CD4-positive, alpha-beta T cell treated with Interleukin-4 for 4 hours (primary cell): ENCODE results near the gene GPC5.

ENCODE experiments used
- DNase-seq: peaks from one replicate; pipeline ENCODE4 v3.0.0-alpha.2; 2020

GPC5 gene

GRCh38 chr13:92307752-92308151, 909.3 kb downstream of the GPC5 start:
- DNase-seq, result no peak

- no peak for DNase-seq
Measured at GRCh38 chr13:92312823-92313222, 914.4 kb downstream of the GPC5 start.

- DNase-seq, result no peak
Measured at GRCh38 chr13:92313382-92313781, 915.0 kb downstream of the GPC5 start.

- no peak for DNase-seq
Measured at GRCh38 chr13:92315265-92315664, 916.8 kb downstream of the GPC5 start.

- no peak for DNase-seq
Measured at GRCh38 chr13:92316030-92316429, 917.6 kb downstream of the GPC5 start.

GRCh38 chr13:92317066-92317465, 918.6 kb downstream of the GPC5 start:
- DNase-seq, result no peak

- DNase-seq, result no peak
Measured at GRCh38 chr13:92320323-92320722, 921.9 kb downstream of the GPC5 start.

- DNase-seq, result no peak
Measured at GRCh38 chr13:92321174-92321573, 922.8 kb downstream of the GPC5 start.

- DNase-seq, result no peak
Measured at GRCh38 chr13:92345627-92346026, 947.2 kb downstream of the GPC5 start.

GRCh38 chr13:92346046-92346445, 947.6 kb downstream of the GPC5 start:
- DNase-seq, result no peak

- no peak for DNase-seq
Measured at GRCh38 chr13:92354583-92354982, 956.2 kb downstream of the GPC5 start.

GRCh38 chr13:92355213-92355612, 956.8 kb downstream of the GPC5 start:
- DNase-seq, result no peak

GRCh38 chr13:92362717-92363116, 964.3 kb downstream of the GPC5 start:
- no peak for DNase-seq

- DNase-seq, result no peak
Measured at GRCh38 chr13:92365904-92366303, 967.5 kb downstream of the GPC5 start.

GRCh38 chr13:92377396-92377795, 979.0 kb downstream of the GPC5 start:
- no peak for DNase-seq

- DNase-seq, result no peak
Measured at GRCh38 chr13:92379371-92379770, 981.0 kb downstream of the GPC5 start.

- DNase-seq, result no peak
Measured at GRCh38 chr13:92384410-92384809, 986.0 kb downstream of the GPC5 start.

GRCh38 chr13:92387245-92387644, 988.8 kb downstream of the GPC5 start:
- DNase-seq, result no peak

- no peak for DNase-seq
Measured at GRCh38 chr13:92390217-92390616, 991.8 kb downstream of the GPC5 start.

GRCh38 chr13:92403606-92404005, 1005.2 kb downstream of the GPC5 start:
- DNase-seq, result no peak

- no peak for DNase-seq
Measured at GRCh38 chr13:92407858-92408257, 1009.4 kb downstream of the GPC5 start.

GRCh38 chr13:92412481-92412880, 1014.1 kb downstream of the GPC5 start:
- DNase-seq, result no peak

- DNase-seq, result no peak
Measured at GRCh38 chr13:92412996-92413395, 1014.6 kb downstream of the GPC5 start.

GRCh38 chr13:92413452-92413851, 1015.0 kb downstream of the GPC5 start:
- no peak for DNase-seq

- no peak for DNase-seq
Measured at GRCh38 chr13:92414851-92415250, 1016.4 kb downstream of the GPC5 start.

- DNase-seq, result no peak
Measured at GRCh38 chr13:92415781-92416180, 1017.4 kb downstream of the GPC5 start.
